C4-2B (cell line): ENCODE measurements around the gene CDHR3.

Source experiments
- CTCF ChIP-seq: fragments of 450-650 bp; conservative IDR thresholded peaks from 2 replicates; pipeline ENCODE4 v1.5.1; 2017; ENCODE audit warnings: mild to moderate bottlenecking
- ZFX ChIP-seq: fragments of 450-650 bp; IDR thresholded peaks from 2 replicates; pipeline ENCODE4 v1.6.1; 2017

DNA sequence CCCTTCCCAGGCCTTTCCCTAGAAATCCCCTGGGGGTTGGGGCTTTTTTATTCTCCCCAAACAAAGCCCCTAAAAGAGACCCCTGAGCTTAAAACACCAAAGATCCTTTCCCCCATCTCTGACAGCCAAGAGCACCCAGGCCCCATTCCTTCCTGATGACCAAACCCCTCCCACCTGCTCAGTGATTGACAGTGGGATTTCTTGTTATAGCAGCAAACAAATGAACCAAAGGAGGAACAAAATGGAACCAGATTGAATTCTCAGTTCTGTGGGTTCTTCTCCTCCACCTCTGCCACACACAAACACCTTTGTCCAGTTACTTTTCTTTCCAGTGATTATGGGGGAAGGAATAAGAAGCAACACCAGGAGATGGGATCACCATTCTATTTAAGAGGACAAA is 21.5 kb upstream of the CDHR3 start:
- TF ChIP-seq CTCF (no peak), ZFX (no peak)
